Measurements from ENCODE around the gene C2orf92. TPM values are rescaled to one million over a fixed set of nuclear protein-coding genes. Genes with fewer than 3 reads are reported as not detected.

The C2orf92 gene
- total RNA-seq, 2 experiments from 2014 or later, result 5.9 to 11.2 TPM

DNA sequence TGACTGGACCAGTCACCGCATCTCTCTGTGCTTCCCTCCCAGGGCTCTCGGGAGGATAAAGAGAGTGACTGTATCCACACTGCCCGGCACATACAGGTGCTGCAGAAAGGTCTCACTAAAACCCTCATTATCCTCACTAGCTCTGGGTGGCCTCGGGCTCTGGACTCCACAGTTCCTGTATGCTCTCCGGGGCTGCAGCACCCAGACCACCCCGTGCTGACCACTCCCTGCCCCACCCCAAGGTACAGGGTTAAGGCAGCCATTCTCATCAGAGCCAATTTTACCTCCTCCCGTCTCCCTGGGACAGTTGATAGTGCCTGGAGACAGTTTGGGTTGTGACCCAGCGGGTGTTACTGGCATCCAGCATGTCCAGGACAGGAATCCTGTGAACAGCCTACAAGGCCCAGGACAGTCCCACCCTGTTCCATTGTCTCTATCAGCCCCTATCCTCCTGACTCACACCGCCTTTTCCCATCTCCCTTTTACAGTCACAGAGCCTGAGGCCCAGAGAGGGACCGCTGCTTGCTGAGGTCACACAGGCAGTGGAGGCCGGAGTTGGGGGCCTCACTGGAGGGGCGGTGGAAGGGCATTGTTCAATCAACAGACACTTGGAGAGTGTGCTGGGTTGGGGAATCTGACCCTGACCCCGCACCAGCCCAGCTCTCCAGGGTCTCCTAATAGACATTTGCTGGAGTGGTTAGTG is 45.6 kb downstream of the C2orf92 start:
- H3K4me1 ChIP-seq (ENCODE audit: insufficient read depth, low read length, poor library complexity, severe bottlenecking), result peaks cover 43% of the 10 kb centered on the region
- POLR2A ChIA-PET, result interaction anchor here (2.3 kb wide), 1 partner anchor 26 kb away, joined by 5 read pairs; no protein-coding TSS in a partner anchor
- DNase-seq (ENCODE audit: low spot score), result no peak

DNA sequence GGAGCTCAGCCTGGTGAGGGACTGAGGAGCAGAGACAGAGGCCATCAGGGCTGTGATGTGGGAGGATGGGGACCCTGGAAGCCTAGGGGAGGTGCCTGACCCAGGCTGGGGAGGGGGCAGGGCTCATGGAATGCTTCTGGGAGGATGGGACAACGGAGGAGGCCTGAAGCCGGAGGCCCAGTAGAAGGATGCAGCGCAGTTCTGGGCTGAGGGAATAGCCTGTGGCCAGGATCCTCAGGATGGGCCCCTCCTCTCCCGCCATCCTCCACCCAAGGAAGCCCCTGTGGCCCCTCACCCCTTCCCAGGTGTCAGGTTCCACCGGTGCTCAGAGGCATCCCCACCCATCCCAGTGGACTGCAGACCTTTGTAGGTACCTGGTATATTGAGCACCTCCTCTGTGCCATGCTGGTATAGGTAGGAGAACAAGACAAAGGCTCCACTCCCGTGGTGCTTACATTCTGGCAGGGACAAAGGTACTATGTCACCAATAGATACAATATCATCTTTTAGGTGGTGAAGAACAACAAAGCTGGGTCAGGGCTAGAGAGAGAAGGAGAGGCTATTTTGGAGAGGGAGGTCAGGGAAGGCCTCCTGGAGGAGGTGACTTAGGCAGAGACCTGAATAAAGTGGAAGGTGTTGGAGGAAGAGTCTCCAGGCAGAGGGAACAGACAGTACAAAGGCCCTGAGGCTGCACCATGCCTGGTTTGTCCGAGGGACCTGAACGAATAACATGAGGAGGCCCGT is 46.6 kb downstream of the C2orf92 start:
- H4K20me1 ChIP-seq (ENCODE audit: insufficient read depth, low read length), result no peaks in the 10 kb centered on the region
- intact Hi-C loops (cut with micrococcal nuclease; ENCODE audit: unreplicated experiment), result no loop called here
- peaks cover 43% of the 10 kb centered on the region for H3K4me1 ChIP-seq (ENCODE audit: insufficient read depth, low read length, poor library complexity, severe bottlenecking)
- ChIA-PET CTCF (ENCODE audit: unreplicated experiment) (no interaction called here), POLR2A (no interaction called here)
- H2AFZ ChIP-seq (ENCODE audit: low read length), result no peak overlapping the region
- H3K9me3 ChIP-seq (ENCODE audit: low read length), result no peaks in the 10 kb centered on the region
- H3K9me2 ChIP-seq (ENCODE audit: insufficient read depth, low read length), result no peaks in the 10 kb centered on the region
- H3K36me3 ChIP-seq (ENCODE audit: insufficient read depth, low read length), result 0 out of 2 replicates have a peak, but pooled peaks cover 4% of the 10 kb centered on the region
- H3K4me3 ChIP-seq (ENCODE audit: low read depth, low read length, poor library complexity, severe bottlenecking), result no peak overlapping the region
- no peak overlapping the region for H3K4me2 ChIP-seq (ENCODE audit: low read length)
- no peak for DNase-seq (ENCODE audit: low spot score)
- TF ChIP-seq CTCF (conservative IDR thresholded peaks at IDR 0.05; ENCODE audit: low read length) (no peak), EZH2phosphoT487 (IDR thresholded peaks at IDR 0.05; ENCODE audit: borderline replicate concordance, low read depth, low read length) (no peak)
- H3K79me2 ChIP-seq (ENCODE audit: insufficient read depth, low read depth, low read length), result peaks cover 8% of the 10 kb centered on the region; the same call in 1 of the 2 replicates
- BruUV-seq (replicated peaks), result no TSS peak
- no peak overlapping the region for H3K27ac ChIP-seq (ENCODE audit: low read depth, low read length, poor library complexity, severe bottlenecking)

More for the DNA sequence above, 45.6 kb downstream of the C2orf92 start:
- H2AFZ ChIP-seq (ENCODE audit: low read length), result no peak overlapping the region
- peak overlapping the region; percentile 69 for H3K4me3 ChIP-seq (ENCODE audit: low read depth, low read length, poor library complexity, severe bottlenecking)
- no peak overlapping the region for H3K27ac ChIP-seq (ENCODE audit: low read depth, low read length, poor library complexity, severe bottlenecking)
- no peaks in the 10 kb centered on the region for H4K20me1 ChIP-seq (ENCODE audit: insufficient read depth, low read length)
- H3K79me2 ChIP-seq (ENCODE audit: insufficient read depth, low read depth, low read length), result peaks cover 8% of the 10 kb centered on the region; the same call in 1 of the 2 replicates
- no peaks in the 10 kb centered on the region for H3K9me3 ChIP-seq (ENCODE audit: low read length)
- peak overlapping the region; percentile 73 for H3K4me2 ChIP-seq (ENCODE audit: low read length)
- intact Hi-C loops (cut with micrococcal nuclease; ENCODE audit: unreplicated experiment), result loop anchor here (5.0 kb wide), 1 partner anchor 672 kb away; no protein-coding TSS in a partner anchor
- no TSS peak for BruUV-seq (replicated peaks)
- CTCF ChIA-PET (ENCODE audit: unreplicated experiment), result no interaction called here
- no peaks in the 10 kb centered on the region for H3K9me2 ChIP-seq (ENCODE audit: insufficient read depth, low read length)
- H3K36me3 ChIP-seq (ENCODE audit: insufficient read depth, low read length), result 0 out of 2 replicates have a peak, but pooled peaks cover 4% of the 10 kb centered on the region
- TF ChIP-seq EZH2phosphoT487 (IDR thresholded peaks at IDR 0.05; ENCODE audit: borderline replicate concordance, low read depth, low read length) (no peak), CTCF (conservative IDR thresholded peaks at IDR 0.05; ENCODE audit: low read length) (no peak)
